CD14-positive monocyte (primary cell): Measurements from ENCODE around the gene OSBPL2. TPM values are rescaled to one million over a fixed set of nuclear protein-coding genes. Genes with fewer than 3 reads are reported as not detected.

Experiments used
- DNase-seq, 3 donors: peaks; one replicate each; pipeline ENCODE4 v3.0.0-alpha.2; 2011 to 2022
- H2AFZ ChIP-seq: 2 replicates; pipeline ENCODE4 v1.6.0; 2012; ENCODE audit warnings: mild to moderate bottlenecking, low read depth, low read length, inconsistent platforms; ENCODE audit not compliant: insufficient read depth, poor library complexity, severe bottlenecking
- H3K27ac ChIP-seq, 2 donors: 1 replicate in 1 of 2; 2 replicates in 1 of 2; pipeline ENCODE4 v1.5.1; 2012 to 2013; ENCODE audit warnings: low read length in 2 of 2, control low read depth in 1 of 2, inconsistent platforms in 1 of 2, low read depth in 1 of 2, mild to moderate bottlenecking in 1 of 2
- H3K27me3 ChIP-seq, 2 donors: one replicate each; pipeline versions ENCODE4 v1.6.0 to v1.6.1; 2011 to 2013; ENCODE audit warnings: low read length in 2 of 2; ENCODE audit not compliant: control insufficient read depth in 2 of 2, insufficient read depth in 2 of 2
- H3K36me3 ChIP-seq, 2 donors: replicated peaks in 1 of 2; 1 replicate in 1 of 2; 2 replicates in 1 of 2; pipeline versions ENCODE4 v1.5.1 to v1.6.1; 2012 to 2013; ENCODE audit warnings: low read length in 2 of 2, control low read depth in 1 of 2, inconsistent platforms in 1 of 2, mild to moderate bottlenecking in 1 of 2; ENCODE audit not compliant: insufficient read depth in 2 of 2, control insufficient read depth in 1 of 2
- H3K4me1 ChIP-seq, 2 donors: 1 replicate in 1 of 2; 2 replicates in 1 of 2; pipeline versions ENCODE4 v1.5.1 to v1.6.1; 2012 to 2013; ENCODE audit warnings: low read length in 2 of 2, control low read depth in 1 of 2, inconsistent platforms in 1 of 2, mild to moderate bottlenecking in 1 of 2, moderate library complexity in 1 of 2; ENCODE audit not compliant: insufficient read depth in 2 of 2, control insufficient read depth in 1 of 2
- H3K4me2 ChIP-seq: replicated peaks from 2 replicates; pipeline ENCODE3; 2012; ENCODE audit warnings: low read length, moderate library complexity, mild to moderate bottlenecking; ENCODE audit not compliant: poor library complexity, severe bottlenecking; ENCODE audit errors: extremely low read depth
- H3K4me3 ChIP-seq, 3 experiments: fragments of 200-600 bp in 1 of 3; sonication (generic) in 1 of 3; replicated peaks in 1 of 3; 1 replicate in 2 of 3; 2 replicates in 1 of 3; pipeline ENCODE4 v1.5.1; 2011 to 2013; ENCODE audit warnings: low read length in 3 of 3, mild to moderate bottlenecking in 3 of 3, control low read depth in 2 of 3, low read depth in 2 of 3, inconsistent platforms in 1 of 3, moderate library complexity in 1 of 3
- H3K79me2 ChIP-seq: 2 replicates; pipeline ENCODE4 v1.6.0; 2012; ENCODE audit warnings: mild to moderate bottlenecking, control low read depth, inconsistent platforms, low read length, moderate library complexity; ENCODE audit not compliant: insufficient read depth
- H3K9ac ChIP-seq: 2 replicates; pipeline ENCODE4 v1.6.0; 2017; ENCODE audit warnings: low read length, mild to moderate bottlenecking; ENCODE audit not compliant: insufficient read depth, poor library complexity, severe bottlenecking
- H3K9me3 ChIP-seq, 2 donors: replicated peaks in 1 of 2; 1 replicate in 1 of 2; 2 replicates in 1 of 2; pipeline versions ENCODE4 v1.5.1 to v1.6.1; 2012 to 2013; ENCODE audit warnings: low read length in 2 of 2, control low read depth in 1 of 2; ENCODE audit not compliant: control insufficient read depth in 1 of 2, insufficient read depth in 1 of 2
- H4K20me1 ChIP-seq: 2 replicates; pipeline ENCODE4 v1.6.0; 2012; ENCODE audit warnings: mild to moderate bottlenecking, low read length, control low read depth, moderate library complexity; ENCODE audit not compliant: insufficient read depth
- H3K27ac Mint-ChIP-seq, 7 donors: one replicate each; pipeline ENCODE4 v1.8.0; 2020; ENCODE audit warnings: mild to moderate bottlenecking in 7 of 7, mixed read lengths in 7 of 7, moderate library complexity in 6 of 7, inconsistent platforms in 2 of 7
- H3K27me3 Mint-ChIP-seq, 3 donors: one replicate each; pipeline ENCODE4 v1.8.0; 2021 to 2022; ENCODE audit warnings: low read depth in 3 of 3, mild to moderate bottlenecking in 3 of 3, mixed read lengths in 3 of 3, moderate library complexity in 3 of 3, inconsistent platforms in 1 of 3
- H3K36me3 Mint-ChIP-seq, 2 donors: one replicate each; pipeline ENCODE4 v1.8.0; 2020; ENCODE audit warnings: mixed read lengths in 2 of 2, inconsistent platforms in 1 of 2, mild to moderate bottlenecking in 1 of 2
- H3K4me1 Mint-ChIP-seq: one replicate; pipeline ENCODE4 v1.8.0; 2020; ENCODE audit warnings: mild to moderate bottlenecking, mixed read lengths
- H3K4me3 Mint-ChIP-seq, 2 donors: one replicate each; pipeline ENCODE4 v1.8.0; 2020; ENCODE audit warnings: mild to moderate bottlenecking in 2 of 2, mixed read lengths in 2 of 2, moderate library complexity in 1 of 2
- H3K9me3 Mint-ChIP-seq, 7 donors: one replicate each; pipeline ENCODE4 v1.8.0; 2020 to 2022; ENCODE audit warnings: mixed read lengths in 7 of 7, mild to moderate bottlenecking in 6 of 7, moderate library complexity in 6 of 7, inconsistent platforms in 2 of 7
- CTCF ChIP-seq: fragments of 200-600 bp; IDR thresholded peaks from one replicate; pipeline ENCODE4 v1.8.0; 2022; ENCODE audit warnings: antibody characterized with exemption, mild to moderate bottlenecking
- WGBS: methylation state at CpG from one replicate; pipeline ENCODE4 v1.1.5; 2013; ENCODE audit warnings: missing lambda C conversion rate; ENCODE audit not compliant: insufficient coverage; 5-methylcytosine and 5-hydroxymethylcytosine counted together
- intact Hi-C, 2 donors: fragments of 100-400 bp; cut with micrococcal nuclease; formaldehyde crosslinking; loops; one replicate each; pipeline versions ENCODE4 v1.15.0 to v1.15.1; 2023
- polyA plus RNA-seq, 3 donors: library from polyadenylated mRNA; depleted of rRNA in 1 of 3; unstranded in 2 of 3; stranded (reverse) in 1 of 3; fragments of 300-500 nt in 2 of 3; fragments of >200 nt in 1 of 3; fragmentation: Illumina TruSeq in 2 of 3; gene quantifications; 1 replicate in 2 of 3; 2 replicates in 1 of 3; pipeline ENCODE4 v1.2.3, GENCODE V29; 2012 to 2021

Gene OSBPL2
- polyA plus RNA-seq, 3 donors: 12.9 to 29.1 (median 17.9) TPM

- peaks cover 20 to 40% of the 10 kb centered on the region in 2 donors for H3K36me3 ChIP-seq
- no peak overlapping the region for H2AFZ ChIP-seq
- H3K27me3 Mint-ChIP-seq: peaks cover 0 to 4% (median 0%) of the 10 kb centered on the region in 3 donors
- peaks cover 30 to 47% of the 10 kb centered on the region in 2 donors for H3K36me3 Mint-ChIP-seq
- H3K4me2 ChIP-seq: no peak overlapping the region
- H3K4me1 Mint-ChIP-seq: peaks cover 36% of the 10 kb centered on the region
- H3K27ac ChIP-seq: no peak overlapping the region
- H3K27ac Mint-ChIP-seq: no peak overlapping the region
- H3K9me3 Mint-ChIP-seq: no peaks in the 10 kb centered on the region
- WGBS: 59% methylated on average over 10 of the region's 17 CpGs
- H3K79me2 ChIP-seq: peaks cover 95% of the 10 kb centered on the region
- peaks cover 99% of the 10 kb centered on the region for H4K20me1 ChIP-seq
- H3K4me3 ChIP-seq: no peak overlapping the region
- no peak for TF ChIP-seq CTCF
- intact Hi-C loops: loop anchor here in 1 of 2 donors (5.0 kb wide), 1 partner anchor 143 kb away; the partner anchor contains the start of gene RPS21
- DNase-seq: no peak
- H3K9me3 ChIP-seq: no peaks in the 10 kb centered on the region
- no peak overlapping the region for H3K4me3 Mint-ChIP-seq
- H3K27me3 ChIP-seq: no peaks in the 10 kb centered on the region
- no peak overlapping the region for H3K9ac ChIP-seq
- peaks cover 15 to 21% of the 10 kb centered on the region in 2 donors for H3K4me1 ChIP-seq
These were observed 6.4 kb downstream of the OSBPL2 start for GRCh38 chr20:62244644-62245108.

GRCh38 chr20:62245911-62246280 lies 7.6 kb downstream of the OSBPL2 start:
- no peak overlapping the region for H3K4me3 Mint-ChIP-seq
- peaks cover 0 to 4% (median 0%) of the 10 kb centered on the region in 3 donors for H3K27me3 Mint-ChIP-seq
- H3K27ac Mint-ChIP-seq: no peak overlapping the region
- 95% methylated on average over 8 of the region's 19 CpGs for WGBS
- Histone ChIP-seq H3K27me3 (no peaks in the 10 kb centered on the region), H3K4me3 (no peak overlapping the region), H2AFZ (no peak overlapping the region), H3K79me2 (peaks cover 95% of the 10 kb centered on the region), H3K36me3 (peaks cover 20 to 40% of the 10 kb centered on the region in 2 donors), H3K4me1 (peaks cover 4 to 10% of the 10 kb centered on the region in 2 donors), H4K20me1 (peaks cover 100% of the 10 kb centered on the region), H3K9ac (no peak overlapping the region), H3K27ac (no peak overlapping the region), H3K9me3 (no peaks in the 10 kb centered on the region), H3K4me2 (no peak overlapping the region)
- no peak for TF ChIP-seq CTCF
- H3K4me1 Mint-ChIP-seq: peaks cover 24% of the 10 kb centered on the region
- H3K36me3 Mint-ChIP-seq: peaks cover 30 to 46% of the 10 kb centered on the region in 2 donors
- intact Hi-C loops: no loop called here
- DNase-seq: no peak
- H3K9me3 Mint-ChIP-seq: no peaks in the 10 kb centered on the region
